Peyer's patch (tissue), 4 donors: ENCODE measurements around the gene VANGL2.

Experiments
- POLR2A ChIP-seq, 2 donors: fragments of 450-650 bp; IDR thresholded peaks; one replicate each; pipeline ENCODE4 v1.5.1; 2017; ENCODE audit warnings: antibody characterized with exemption in 2 of 2, mild to moderate bottlenecking in 2 of 2, moderate library complexity in 2 of 2
- TF ChIP-seq, protein P1 (sequence below), 6 experiments: fragments of 450-650 bp in 4 of 6; fragments of 200-600 bp in 2 of 6; sonication (generic) in 1 of 6; IDR thresholded peaks; one replicate each; pipeline ENCODE4 v1.5.1; 2017 to 2019; ENCODE audit warnings: antibody characterized with exemption in 6 of 6, mild to moderate bottlenecking in 3 of 6, moderate library complexity in 1 of 6

GRCh38 chr1:160428053-160428452 is 27.7 kb downstream of the VANGL2 start:
- TF ChIP-seq, protein P1, sequence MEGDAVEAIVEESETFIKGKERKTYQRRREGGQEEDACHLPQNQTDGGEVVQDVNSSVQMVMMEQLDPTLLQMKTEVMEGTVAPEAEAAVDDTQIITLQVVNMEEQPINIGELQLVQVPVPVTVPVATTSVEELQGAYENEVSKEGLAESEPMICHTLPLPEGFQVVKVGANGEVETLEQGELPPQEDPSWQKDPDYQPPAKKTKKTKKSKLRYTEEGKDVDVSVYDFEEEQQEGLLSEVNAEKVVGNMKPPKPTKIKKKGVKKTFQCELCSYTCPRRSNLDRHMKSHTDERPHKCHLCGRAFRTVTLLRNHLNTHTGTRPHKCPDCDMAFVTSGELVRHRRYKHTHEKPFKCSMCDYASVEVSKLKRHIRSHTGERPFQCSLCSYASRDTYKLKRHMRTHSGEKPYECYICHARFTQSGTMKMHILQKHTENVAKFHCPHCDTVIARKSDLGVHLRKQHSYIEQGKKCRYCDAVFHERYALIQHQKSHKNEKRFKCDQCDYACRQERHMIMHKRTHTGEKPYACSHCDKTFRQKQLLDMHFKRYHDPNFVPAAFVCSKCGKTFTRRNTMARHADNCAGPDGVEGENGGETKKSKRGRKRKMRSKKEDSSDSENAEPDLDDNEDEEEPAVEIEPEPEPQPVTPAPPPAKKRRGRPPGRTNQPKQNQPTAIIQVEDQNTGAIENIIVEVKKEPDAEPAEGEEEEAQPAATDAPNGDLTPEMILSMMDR (IDR thresholded peaks at IDR 0.05): no peak
- TF ChIP-seq POLR2A (IDR thresholded peaks at IDR 0.05): no peak
